ENCODE measurements around the gene ADGRE2.

Gene ADGRE2

GRCh38 chr19:14718522-14719116 is 59.7 kb downstream of the ADGRE2 start:
- no peaks in the 10 kb centered on the region for H3K27me3 ChIP-seq
- H3K4me1 ChIP-seq (ENCODE audit: control insufficient read depth in 1 of 2, insufficient read depth in 1 of 2, low read depth in 1 of 2, low read length in 1 of 2) = no peaks in the 10 kb centered on the region
- peaks cover 45% of the 10 kb centered on the region for H3K9me3 ChIP-seq
- peaks cover 54% of the 10 kb centered on the region for H3K36me3 ChIP-seq
- TF ChIP-seq CTCF (IDR thresholded peaks at IDR 0.05) = no peak
- H3K4me3 ChIP-seq (ENCODE audit: low read depth in 1 of 2, low read length in 1 of 2) = no peak overlapping the region
- no peak overlapping the region for H3K27ac ChIP-seq

- Histone ChIP-seq H3K36me3 (peaks cover 72% of the 10 kb centered on the region), H3K27me3 (no peaks in the 10 kb centered on the region), H3K4me1 (ENCODE audit: control insufficient read depth in 1 of 2, insufficient read depth in 1 of 2, low read depth in 1 of 2, low read length in 1 of 2) (no peaks in the 10 kb centered on the region), H3K27ac (no peak overlapping the region), H3K4me3 (ENCODE audit: low read depth in 1 of 2, low read length in 1 of 2) (no peak overlapping the region), H3K9me3 (peaks cover 45% of the 10 kb centered on the region)
- TF ChIP-seq CTCF (IDR thresholded peaks at IDR 0.05) = no peak
Measured at GRCh38 chr19:14715841-14716240, 62.5 kb downstream of the ADGRE2 start.

- peaks cover 97% of the 10 kb centered on the region for H3K36me3 ChIP-seq
- H3K27ac ChIP-seq = no peak overlapping the region
- H3K27me3 ChIP-seq = no peaks in the 10 kb centered on the region
- H3K4me1 ChIP-seq (ENCODE audit: control insufficient read depth in 1 of 2, insufficient read depth in 1 of 2, low read depth in 1 of 2, low read length in 1 of 2) = no peaks in the 10 kb centered on the region
- no peaks in the 10 kb centered on the region for H3K9me3 ChIP-seq
- no peak overlapping the region for H3K4me3 ChIP-seq (ENCODE audit: low read depth in 1 of 2, low read length in 1 of 2)
- TF ChIP-seq CTCF (IDR thresholded peaks at IDR 0.05) = no peak
Measured at GRCh38 chr19:14704450-14704849, 73.9 kb downstream of the ADGRE2 start.

GRCh38 chr19:14703833-14704232 is 74.5 kb downstream of the ADGRE2 start:
- Histone ChIP-seq H3K27ac (no peak overlapping the region), H3K4me1 (ENCODE audit: control insufficient read depth in 1 of 2, insufficient read depth in 1 of 2, low read depth in 1 of 2, low read length in 1 of 2) (no peaks in the 10 kb centered on the region), H3K36me3 (peaks cover 96% of the 10 kb centered on the region), H3K4me3 (ENCODE audit: low read depth in 1 of 2, low read length in 1 of 2) (no peak overlapping the region), H3K27me3 (no peaks in the 10 kb centered on the region), H3K9me3 (no peaks in the 10 kb centered on the region)
- TF ChIP-seq CTCF (IDR thresholded peaks at IDR 0.05) = no peak

GRCh38 chr19:14700711-14701375 is 77.5 kb downstream of the ADGRE2 start:
- Histone ChIP-seq H3K9me3 (no peaks in the 10 kb centered on the region), H3K27ac (no peak overlapping the region), H3K4me1 (ENCODE audit: control insufficient read depth in 1 of 2, insufficient read depth in 1 of 2, low read depth in 1 of 2, low read length in 1 of 2) (no peaks in the 10 kb centered on the region), H3K4me3 (ENCODE audit: low read depth in 1 of 2, low read length in 1 of 2) (no peak overlapping the region), H3K36me3 (peaks cover 93% of the 10 kb centered on the region), H3K27me3 (no peaks in the 10 kb centered on the region)
- TF ChIP-seq CTCF (IDR thresholded peaks at IDR 0.05) = no peak

Data from neutrophil (primary cell).